H1 (cell line): ENCODE measurements around the gene KANSL2. TPM values are rescaled to one million over a fixed set of nuclear protein-coding genes. Genes with fewer than 3 reads are reported as not detected.
"Not testable (repeated sequence)": the region's sequence is repeated elsewhere in the genome, so short reads cannot be mapped to it uniquely, and the experiment has no call there.

Experiments used
- CTCF ChIA-PET: fragments of 300-600 bp; sonication (Branson Sonifier 250); formaldehyde crosslinking; loops from one replicate; lab custom pipeline; 2021; ENCODE audit not compliant: partially characterized antibody; lab: Charles Lee
- POLR2A ChIA-PET: fragments of 300-600 bp; sonication (Branson Sonifier 250); formaldehyde crosslinking; loops from one replicate; lab custom pipeline; 2021; ENCODE audit warnings: inconsistent platforms; ENCODE audit not compliant: partially characterized antibody; lab: Charles Lee
- DNase-seq, 2 experiments: peaks; one replicate each; pipeline versions ENCODE4 v3.0.0 to v3.0.0-alpha.2; 2010 to 2022; ENCODE audit warnings: low spot score in 2 of 2, low read depth in 1 of 2, mixed read lengths in 1 of 2
- FAIRE-seq: peaks from 2 replicates; lab custom pipeline; 2011; peaks lifted over from hg19 to GRCh38; lab: Jason Lieb, UNC
- H2AFZ ChIP-seq: 2 replicates; pipeline ENCODE4 v1.8.1; 2012; ENCODE audit warnings: low read length, inconsistent platforms
- H2AK5ac ChIP-seq: 2 replicates; pipeline ENCODE4 v1.6.1; 2013; ENCODE audit warnings: low read depth, low read length
- H2BK120ac ChIP-seq: replicated peaks from 2 replicates; pipeline ENCODE3; 2013; ENCODE audit warnings: low read depth, low read length, inconsistent platforms
- H2BK12ac ChIP-seq: 2 replicates; pipeline ENCODE4 v1.6.1; 2013; ENCODE audit warnings: low read depth, low read length
- H2BK15ac ChIP-seq: 2 replicates; pipeline ENCODE4 v1.6.1; 2013; ENCODE audit warnings: low read length
- H2BK20ac ChIP-seq: 2 replicates; pipeline ENCODE4 v1.6.1; 2013; ENCODE audit warnings: low read length
- H2BK5ac ChIP-seq: 2 replicates; pipeline ENCODE4 v1.6.1; 2013; ENCODE audit warnings: low read depth, low read length
- H3K14ac ChIP-seq: 2 replicates; pipeline ENCODE4 v1.6.1; 2013; ENCODE audit warnings: inconsistent platforms; ENCODE audit not compliant: insufficient read length
- H3K18ac ChIP-seq: 2 replicates; pipeline ENCODE4 v1.6.1; 2013; ENCODE audit warnings: low read length; ENCODE audit errors: extremely low read depth
- H3K23ac ChIP-seq: 2 replicates; pipeline ENCODE4 v1.6.1; 2013; ENCODE audit warnings: inconsistent platforms; ENCODE audit not compliant: insufficient read length
- H3K23me2 ChIP-seq: 2 replicates; pipeline ENCODE4 v1.6.1; 2013; ENCODE audit warnings: low read depth, low read length
- H3K27ac ChIP-seq: 2 replicates; pipeline ENCODE4 v1.6.1; 2011; ENCODE audit warnings: low read depth, low read length, inconsistent platforms
- H3K27me3 ChIP-seq, 4 experiments: replicated peaks in 1 of 4; 1 replicate in 1 of 4; 2 replicates in 3 of 4; pipeline versions ENCODE4 v1.6.1 to v1.8.1; 2011 to 2013; ENCODE audit warnings: low read length in 3 of 4, mild to moderate bottlenecking in 3 of 4, inconsistent platforms in 2 of 4, mixed read lengths in 2 of 4, moderate library complexity in 1 of 4; ENCODE audit not compliant: control insufficient read depth in 3 of 4, insufficient read depth in 3 of 4; ENCODE audit errors: extremely low read depth in 1 of 4
- H3K36me3 ChIP-seq, 4 experiments: 2 replicates each; pipeline versions ENCODE4 v1.6.1 to v1.8.1; 2011 to 2013; ENCODE audit warnings: mild to moderate bottlenecking in 4 of 4, low read length in 3 of 4, moderate library complexity in 2 of 4, control low read depth in 1 of 4, inconsistent platforms in 1 of 4; ENCODE audit not compliant: insufficient read depth in 4 of 4, control insufficient read depth in 2 of 4
- H3K4ac ChIP-seq: replicated peaks from 2 replicates; pipeline ENCODE3; 2013; ENCODE audit warnings: low read length, low read depth, mixed read lengths, inconsistent platforms; ENCODE audit not compliant: insufficient read length
- H3K4me1 ChIP-seq, 4 experiments: replicated peaks in 1 of 4; 1 replicate in 1 of 4; 2 replicates in 3 of 4; pipeline versions ENCODE4 v1.6.1 to v1.8.1; 2011 to 2013; ENCODE audit warnings: low read length in 3 of 4, inconsistent platforms in 2 of 4, mixed read lengths in 1 of 4; ENCODE audit not compliant: insufficient read depth in 4 of 4, control insufficient read depth in 3 of 4
- H3K4me2 ChIP-seq, 2 experiments: 2 replicates each; pipeline versions ENCODE4 v1.6.1 to v1.8.1; 2011 to 2013; ENCODE audit warnings: low read depth in 2 of 2, low read length in 2 of 2, control low read depth in 1 of 2, inconsistent platforms in 1 of 2, mild to moderate bottlenecking in 1 of 2; ENCODE audit not compliant: insufficient read depth in 1 of 2
- H3K4me3 ChIP-seq, 4 experiments: fragments of 200-600, 300-600 bp in 1 of 4; sonication (generic), shearing (Covaris generic), sonication (Bioruptor Twin) in 1 of 4; 2 replicates each; pipeline versions ENCODE4 v1.5.1 to v1.8.1; 2011 to 2016; ENCODE audit warnings: low read length in 4 of 4, low read depth in 3 of 4, control low read depth in 2 of 4, inconsistent platforms in 2 of 4, mild to moderate bottlenecking in 2 of 4, mixed read lengths in 1 of 4, moderate library complexity in 1 of 4; ENCODE audit not compliant: insufficient read depth in 2 of 4; ENCODE audit errors: extremely low read depth in 1 of 4
- H3K56ac ChIP-seq: replicated peaks from 2 replicates; pipeline ENCODE3; 2013; ENCODE audit warnings: low read depth, mild to moderate bottlenecking, mixed read lengths, low read length, inconsistent platforms; ENCODE audit not compliant: insufficient read length
- H3K79me1 ChIP-seq: 2 replicates; pipeline ENCODE4 v1.6.1; 2013; ENCODE audit warnings: low read depth, low read length, control low read depth
- H3K79me2 ChIP-seq, 2 experiments: 2 replicates each; pipeline versions ENCODE4 v1.6.1 to v1.8.1; 2012 to 2013; ENCODE audit warnings: low read length in 2 of 2, mild to moderate bottlenecking in 2 of 2, inconsistent platforms in 1 of 2; ENCODE audit not compliant: insufficient read depth in 2 of 2, control insufficient read depth in 1 of 2
- H3K9ac ChIP-seq, 4 experiments: replicated peaks in 1 of 4; 1 replicate in 1 of 4; 2 replicates in 3 of 4; pipeline versions ENCODE4 v1.6.1 to v1.8.1; 2011 to 2013; ENCODE audit warnings: low read depth in 3 of 4, low read length in 3 of 4, control low read depth in 2 of 4, mild to moderate bottlenecking in 2 of 4, moderate library complexity in 2 of 4, inconsistent platforms in 1 of 4; ENCODE audit errors: extremely low read depth in 1 of 4
- H3K9me3 ChIP-seq, 2 experiments: 2 replicates each; pipeline versions ENCODE4 v1.6.1 to v1.8.1; 2012 to 2013; ENCODE audit warnings: mild to moderate bottlenecking in 2 of 2, moderate library complexity in 2 of 2, control low read depth in 1 of 2, inconsistent platforms in 1 of 2, low read depth in 1 of 2, low read length in 1 of 2, mixed read lengths in 1 of 2; ENCODE audit not compliant: insufficient read depth in 2 of 2
- H4K20me1 ChIP-seq, 2 experiments: replicated peaks in 1 of 2; 2 replicates each; pipeline versions ENCODE3 to v1.8.1; 2011 to 2013; ENCODE audit warnings: inconsistent platforms in 2 of 2, low read length in 2 of 2, mild to moderate bottlenecking in 1 of 2; ENCODE audit not compliant: insufficient read depth in 2 of 2, control insufficient read depth in 1 of 2
- H4K5ac ChIP-seq: 2 replicates; pipeline ENCODE4 v1.6.1; 2013; ENCODE audit warnings: low read length, low read depth, mixed read lengths, inconsistent platforms; ENCODE audit not compliant: insufficient read length
- H4K8ac ChIP-seq: 2 replicates; pipeline ENCODE4 v1.8.0; 2013; ENCODE audit warnings: mild to moderate bottlenecking, moderate library complexity, low read length, inconsistent platforms; ENCODE audit not compliant: insufficient read depth; ENCODE audit errors: extremely low read depth
- H4K91ac ChIP-seq: replicated peaks from 2 replicates; pipeline ENCODE3; 2013; ENCODE audit warnings: low read length, mixed read lengths, inconsistent platforms; ENCODE audit not compliant: insufficient read length
- BACH1 ChIP-seq: IDR thresholded peaks from 2 replicates; pipeline ENCODE4 v1.6.1; 2012; ENCODE audit warnings: low read length, improper control_type of control experiment
- CBX5 ChIP-seq: fragments of 300-800, 300-1000 bp; sonication (generic); IDR thresholded peaks from 2 replicates; pipeline ENCODE4 v1.7.1; 2016; ENCODE audit warnings: antibody characterized with exemption, low read length, low read depth
- CREB1 ChIP-seq: IDR thresholded peaks from 2 replicates; pipeline ENCODE4 v1.6.1; 2012; ENCODE audit warnings: inconsistent platforms
- CTCF ChIP-seq, 3 experiments: IDR thresholded peaks; 1 replicate in 2 of 3; 2 replicates in 1 of 3; pipeline versions ENCODE4 v1.5.1 to v1.6.1; 2011; ENCODE audit warnings: low read length in 3 of 3, mild to moderate bottlenecking in 3 of 3, inconsistent platforms in 2 of 3, low read depth in 1 of 3, moderate library complexity in 1 of 3; ENCODE audit not compliant: insufficient read depth in 1 of 3; ENCODE audit errors: control extremely low read depth in 1 of 3
- EGR1 ChIP-seq: IDR thresholded peaks from 2 replicates; pipeline ENCODE4 v1.6.1; 2011; ENCODE audit warnings: low read depth, low read length, borderline replicate concordance
- PHF8 ChIP-seq: fragments of 200-600 bp; sonication (generic); conservative IDR thresholded peaks from 2 replicates; pipeline ENCODE4 v1.7.1; 2012; ENCODE audit warnings: low read depth, mild to moderate bottlenecking, inconsistent platforms, low read length, moderate library complexity
- TEAD4 ChIP-seq: IDR thresholded peaks from 2 replicates; pipeline ENCODE4 v1.6.1; 2012; ENCODE audit warnings: low read depth, low read length, inconsistent platforms, mixed read lengths
- WGBS, 2 experiments: shearing (Covaris generic) in 1 of 2; methylation state at CpG; one replicate each; pipeline versions ENCODE4 v1.1.6 to v1.1.7; 2013 to 2015; ENCODE audit warnings: low lambda C conversion rate in 2 of 2, mixed read lengths in 2 of 2, inconsistent platforms in 1 of 2, low coverage in 1 of 2, missing lambda C conversion rate in 1 of 2; ENCODE audit not compliant: insufficient replicate concordance in 2 of 2, insufficient coverage in 1 of 2, insufficient read length in 1 of 2; ENCODE audit errors: extremely low coverage in 1 of 2, missing lambda C conversion rate in 1 of 2; 5-methylcytosine and 5-hydroxymethylcytosine counted together
- polyA plus RNA-seq, 7 experiments: library from polyadenylated mRNA; depleted of rRNA in 3 of 7; stranded (reverse) in 5 of 7; unstranded in 2 of 7; fragments of >200 nt in 5 of 7; fragments of 200-250 nt in 2 of 7; gene quantifications; 1 replicate in 5 of 7; 2 replicates in 1 of 7; 4 replicates in 1 of 7; pipeline versions ENCODE4 v1.2.1 to v1.2.3, GENCODE V29; 2011 to 2013; ENCODE audit warnings: missing spikeins in 2 of 7, mixed read lengths in 2 of 7
- total RNA-seq: library from RNA; stranded (reverse); fragmentation: NEBNext Ultra II Directional; extraction: Animal tissue kit (Norgen Biotek cat#: 25700); gene quantifications from 2 replicates; pipeline ENCODE4 v1.2.1, GENCODE V29; 2021

Gene KANSL2
- total and polyA plus RNA-seq, 2 of the 8 experiments (the other 6 are each of a cell fraction or from before 2014, with no cell fraction given): 48.4 to 50.7 TPM

GRCh38 chr12:48643011-48643410, 39.0 kb downstream of the KANSL2 start (continued):
- TF ChIP-seq CTCF (IDR thresholded peaks at IDR 0.05; ENCODE audit: control extremely low read depth in 1 of 3, insufficient read depth in 1 of 3, low read depth in 1 of 3, low read length in 3 of 3): no peak
- no peak for TF ChIP-seq PHF8
- no peak for TF ChIP-seq TEAD4
- no peak for TF ChIP-seq CBX5
- TF ChIP-seq CREB1: no peak
- no peak for TF ChIP-seq EGR1
- no peak for TF ChIP-seq BACH1

- Histone ChIP-seq H3K9me3 (peaks cover 9 to 30% of the 10 kb centered on the region in 2 experiments), H3K36me3 (peaks cover 0 to 35% (median 9%) of the 10 kb centered on the region in 4 experiments; a peak in 5 of 8 replicates)
- H2BK12ac ChIP-seq, H2BK5ac ChIP-seq, CTCF ChIA-PET, H3K4me2 ChIP-seq, H3K4me1 ChIP-seq, H4K20me1 ChIP-seq, H3K4ac ChIP-seq, H4K5ac ChIP-seq, H3K23ac ChIP-seq, H4K8ac ChIP-seq, H3K79me2 ChIP-seq, H3K27ac ChIP-seq, H2BK15ac ChIP-seq, FAIRE-seq, H3K79me1 ChIP-seq, H2AK5ac ChIP-seq, H3K23me2 ChIP-seq, H3K56ac ChIP-seq, H2BK20ac ChIP-seq, H3K18ac ChIP-seq, H2AFZ ChIP-seq, DNase-seq, H3K27me3 ChIP-seq, H2BK120ac ChIP-seq, H3K14ac ChIP-seq, H3K4me3 ChIP-seq, H3K9ac ChIP-seq, H4K91ac ChIP-seq: not testable (repeated sequence)
- POLR2A ChIA-PET: interaction anchor here (1.0 to 1.6 kb wide), 2 partner anchors 10 to 19 kb away, joined by 3 to 4 read pairs; no protein-coding TSS in a partner anchor
- 90% methylated on average over 22 of the region's 54 CpGs; no CpG with 5 or more reads in 1 of the 2 experiments for WGBS, 2 experiments
These were observed 40.1 kb downstream of the KANSL2 start for GRCh38 chr12:48641752-48642555.
